ENCODE measurements around the gene SLC25A18. TPM values are rescaled to one million over a fixed set of nuclear protein-coding genes. Genes with fewer than 3 reads are reported as not detected.

Gene SLC25A18
- total RNA-seq, 1 experiment from 2014 or later, result 2.1 TPM

GRCh38 chr22:17627961-17628405 is 64.7 kb downstream of the SLC25A18 start (continued):
- TF ChIP-seq ZNF532 (CRISPR knock-in tag; IDR thresholded peaks at IDR 0.05; ENCODE audit: borderline replicate concordance), result no peak

- POLR2A ChIA-PET, result no interaction called here
- DNase-seq (ENCODE audit: low spot score) (peak; percentile 96), ATAC-seq (peak; percentile 100)
- CTCF ChIA-PET, result interaction anchor here (0.6 kb wide), 1 partner anchor 98 kb away, joined by 3 read pairs; no protein-coding TSS in a partner anchor
- Mint-ChIP-seq H3K4me3 (peak within 1 kb of the TSS; percentile 97), H3K9me3 (no peaks in the 10 kb centered on the region), H3K36me3 (no peaks in the 10 kb centered on the region), H3K27ac (peak within 1 kb of the TSS; percentile 100), H3K27me3 (ENCODE audit: low read depth) (no peaks in the 10 kb centered on the region), H3K4me1 (no peaks in the 10 kb centered on the region)
- no peak for TF ChIP-seq KAT7 (CRISPR knock-in tag; IDR thresholded peaks at IDR 0.05; ENCODE audit: borderline replicate concordance)
- peak; percentile 97 for TF ChIP-seq USF2 (CRISPR knock-in tag; IDR thresholded peaks at IDR 0.05)
- no peak for TF ChIP-seq JAZF1 (CRISPR knock-in tag; IDR thresholded peaks at IDR 0.05)
- TF ChIP-seq ATF6 (CRISPR knock-in tag; IDR thresholded peaks at IDR 0.05), result no peak
- 0 out of 2 replicates have a peak, but pooled peaks have one; percentile 28 for TF ChIP-seq ERG (CRISPR knock-in tag; IDR thresholded peaks at IDR 0.05)
- peak; percentile 59; the same call in 1 of the 2 replicates for TF ChIP-seq GABPB1 (CRISPR knock-in tag; IDR thresholded peaks at IDR 0.05)
- TF ChIP-seq NFE2L1 (CRISPR knock-in tag; IDR thresholded peaks at IDR 0.05), result no peak
- TF ChIP-seq E2F1 (CRISPR knock-in tag; IDR thresholded peaks at IDR 0.05), result no peak
- no peak for TF ChIP-seq FOXP4 (CRISPR knock-in tag; IDR thresholded peaks at IDR 0.05)
- TF ChIP-seq CTCF (IDR thresholded peaks at IDR 0.05), result no peak
- TF ChIP-seq NFATC4 (CRISPR knock-in tag; IDR thresholded peaks at IDR 0.05), result no peak
- no peak for TF ChIP-seq ZNF671 (CRISPR knock-in tag; IDR thresholded peaks at IDR 0.05)
- no peak for TF ChIP-seq PRDM15 (CRISPR knock-in tag; IDR thresholded peaks at IDR 0.05)
- TF ChIP-seq USF1 (CRISPR knock-in tag; IDR thresholded peaks at IDR 0.05), result peak; percentile 96
- TF ChIP-seq ZNF121 (CRISPR knock-in tag; IDR thresholded peaks at IDR 0.05), result no peak
Measured at GRCh38 chr22:17628406-17629172, 65.3 kb downstream of the SLC25A18 start, which contains the start of gene ATP6V1E1. Gene ATP6V1E1 (minus strand): TSS chr22:17628749. CDS start chr22:17628635, 114 bp downstream.
